Right renal pelvis (tissue), 4 donors: ENCODE measurements around the gene HLA-B. TPM values are rescaled to one million over a fixed set of nuclear protein-coding genes. Genes with fewer than 3 reads are reported as not detected.
"Not testable (repeated sequence)": the region's sequence is repeated elsewhere in the genome, so short reads cannot be mapped to it uniquely, and the experiment has no call there.

Source experiments
- DNase-seq, 4 donors: peaks; one replicate each; pipeline ENCODE4 v3.0.0-alpha.2; 2013; ENCODE audit warnings: low read depth in 4 of 4, low spot score in 3 of 4, missing footprints in 1 of 4
- polyA plus RNA-seq, 4 donors: library from polyadenylated mRNA; unstranded; fragments of 120-200 nt; gene quantifications; one replicate each; pipeline ENCODE4 v1.2.1, GENCODE V29; 2013; ENCODE audit not compliant: insufficient read length in 4 of 4

The HLA-B gene
- 100 to 1,000 TPM; 110 to 214 (median 158) TPM for polyA plus RNA-seq

DNA sequence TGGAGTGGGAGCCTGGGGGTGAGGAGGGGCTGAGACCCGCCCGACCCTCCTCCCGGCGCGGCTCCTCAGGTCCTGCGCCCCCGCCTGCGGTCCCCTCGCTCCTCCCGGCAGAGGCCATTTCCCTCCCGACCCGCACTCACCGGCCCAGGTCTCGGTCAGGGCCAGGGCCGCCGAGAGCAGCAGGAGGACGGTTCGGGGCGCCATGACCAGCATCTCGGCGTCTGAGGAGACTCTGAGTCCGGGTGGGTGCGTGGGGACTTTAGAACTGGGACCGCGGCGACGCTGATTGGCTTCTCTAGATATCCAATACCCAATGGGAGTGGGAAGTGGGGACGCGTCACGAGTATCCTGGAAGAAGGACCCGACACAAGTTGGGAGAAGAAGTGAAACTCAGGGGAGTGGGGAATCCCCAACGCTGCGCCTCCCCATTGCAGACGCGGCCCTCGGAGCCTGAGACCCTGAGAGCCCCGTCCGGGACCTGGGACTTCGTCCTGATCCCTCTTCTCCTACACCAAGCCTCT is at the start of gene HLA-B:
TSS of gene HLA-B (minus strand) at position 234 of the 521 bp plus-strand sequence. CDS start at position 213, 21 bp downstream.
- DNase-seq, result peak; percentile 47 to 79 (median 64)

DNA sequence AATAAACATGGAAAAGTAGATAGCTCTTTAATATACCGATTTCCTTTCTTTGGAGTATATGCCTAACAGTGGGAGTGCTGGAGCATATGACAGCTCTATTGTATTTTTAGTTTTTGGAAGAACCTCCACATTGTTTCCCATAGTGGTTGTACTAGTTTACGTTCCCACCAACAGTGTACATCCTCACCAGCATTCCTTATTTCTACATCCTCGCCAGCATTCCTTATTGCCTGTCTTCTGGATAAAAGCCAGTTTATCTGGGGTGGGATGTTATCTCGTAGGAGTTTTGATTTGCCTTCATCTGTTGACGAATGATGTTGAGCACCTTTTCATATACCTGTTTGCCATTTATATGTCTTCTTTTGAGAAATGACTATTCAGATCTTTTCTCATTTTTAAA is 49.0 kb upstream of the HLA-B start:
- DNase-seq, result no peak

DNA sequence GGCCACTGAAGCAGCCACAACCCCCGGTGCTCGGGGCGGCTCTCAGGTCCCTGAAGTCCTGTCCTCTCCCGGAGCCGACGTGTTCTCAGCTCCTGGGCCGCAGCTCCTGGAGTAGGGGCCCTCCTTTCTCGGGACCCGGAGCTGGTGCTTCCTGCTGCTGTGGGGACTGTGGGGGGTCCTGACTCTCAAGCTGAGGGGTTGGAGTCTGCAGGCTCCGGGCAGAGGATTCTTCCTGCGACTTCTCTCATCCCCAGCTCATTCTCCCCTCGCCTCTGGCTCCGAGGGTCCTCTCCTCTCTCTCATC is 47.0 kb upstream of the HLA-B start:
- DNase-seq, result not testable (repeated sequence)

DNA sequence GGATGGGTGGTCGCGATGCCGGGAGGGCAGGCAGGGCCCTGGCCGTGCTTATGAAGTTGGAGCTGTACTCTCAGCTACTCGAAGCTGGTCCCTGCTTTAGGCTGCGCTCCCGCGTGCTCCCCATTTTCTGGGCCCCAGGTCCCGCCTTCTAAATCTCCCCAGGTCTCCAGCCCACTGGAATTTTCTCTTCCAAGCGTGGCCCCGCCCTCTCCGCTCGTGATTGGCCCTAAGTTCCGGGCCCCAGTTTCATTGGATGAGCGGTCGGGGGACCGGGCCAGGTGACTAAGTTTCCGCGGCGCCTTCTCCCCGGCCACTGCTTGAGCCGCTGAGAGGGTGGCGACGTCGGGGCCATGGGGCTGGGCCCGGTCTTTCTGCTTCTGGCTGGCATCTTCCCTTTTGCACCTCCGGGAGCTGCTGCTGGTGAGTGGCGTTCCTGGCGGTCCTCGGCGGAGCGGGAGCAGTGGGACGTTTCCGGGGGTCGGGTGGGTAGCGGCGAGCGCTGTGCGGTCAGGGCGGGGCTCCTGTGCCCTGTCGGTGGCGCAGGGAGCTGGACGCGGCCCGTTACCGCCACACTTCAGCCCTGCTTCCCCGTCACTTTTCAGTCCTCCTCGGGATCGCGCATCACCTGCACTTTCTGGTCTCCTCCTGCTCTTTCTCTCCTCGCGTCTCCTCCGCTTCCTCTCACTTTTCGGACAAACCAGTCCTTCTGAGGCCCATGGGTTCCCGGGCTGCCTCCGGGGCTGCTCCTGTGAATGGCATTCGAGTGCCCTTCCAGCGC is 46.5 kb upstream of the HLA-B start, which contains the start of gene MICA:
TSS of gene MICA (plus strand) at position 313 of the 778 bp plus-strand sequence. CDS start at position 351, 38 bp downstream.
- peak; percentile 53 to 84 (median 66) for DNase-seq

DNA sequence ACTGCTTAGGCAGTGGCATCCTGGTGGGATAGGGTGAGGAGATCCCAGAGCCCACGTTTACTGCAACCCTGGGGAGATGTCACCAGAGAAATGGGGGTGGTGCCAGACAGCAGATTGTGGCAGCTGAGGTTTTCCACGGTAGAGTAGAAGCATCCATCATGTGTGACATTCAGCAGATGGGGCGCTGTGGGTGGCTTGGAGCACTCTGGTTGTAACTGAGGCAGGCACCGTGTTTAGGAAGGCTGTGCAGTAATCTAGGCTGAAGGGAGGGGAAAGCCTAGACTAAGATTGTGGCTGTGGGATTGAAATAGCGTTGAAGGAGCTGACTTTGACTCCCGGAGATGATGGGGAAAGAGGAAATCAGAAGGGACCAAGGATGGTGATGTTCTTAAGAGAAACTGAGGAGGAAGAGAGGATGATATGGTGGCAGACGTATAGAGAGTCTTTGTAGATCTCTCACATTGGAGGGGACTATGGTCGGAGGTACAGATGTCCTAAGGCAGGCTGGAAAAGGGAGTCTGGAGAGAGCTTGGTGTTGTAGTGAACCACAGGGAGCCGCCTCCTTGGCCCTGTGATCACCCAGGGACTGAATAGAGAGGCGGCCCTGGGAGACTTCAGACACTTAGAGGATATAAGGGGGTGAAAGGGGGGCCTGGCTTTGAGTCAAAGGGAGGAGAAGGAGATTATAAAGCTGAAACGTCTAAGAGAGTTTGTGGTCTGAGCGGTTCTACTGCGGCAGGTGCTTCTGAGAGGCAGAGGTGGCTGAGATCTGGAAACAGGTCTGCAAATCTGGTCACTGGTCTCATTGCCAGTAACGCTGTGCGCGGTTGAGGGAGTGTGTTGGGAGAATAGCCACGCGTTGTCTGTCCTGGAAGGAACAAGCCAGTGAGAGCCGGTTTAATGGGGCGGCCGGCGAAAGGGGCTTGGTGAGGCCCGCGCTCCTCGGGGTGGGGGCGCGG is 45.6 kb upstream of the HLA-B start:
- DNase-seq, result no peak

DNA sequence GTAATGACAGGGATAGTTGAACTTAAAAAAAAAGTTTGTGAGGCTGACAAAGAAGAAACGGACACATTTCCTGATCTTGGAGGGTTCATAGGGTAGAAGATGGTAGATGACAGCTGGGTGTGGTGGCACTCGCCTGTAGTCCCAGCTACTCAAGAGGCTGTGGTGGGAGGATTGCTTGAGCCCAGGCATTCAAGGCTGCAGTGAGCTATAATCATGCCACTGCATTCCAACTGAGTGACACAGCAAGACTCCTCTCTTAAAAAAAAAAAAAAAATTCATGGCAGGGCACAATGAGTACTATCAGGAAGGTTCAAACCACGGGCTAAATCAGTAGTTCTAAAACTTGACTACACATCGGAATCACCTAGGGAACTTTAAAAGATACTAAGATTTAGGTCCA is 44.4 kb upstream of the HLA-B start:
- no peak for DNase-seq

DNA sequence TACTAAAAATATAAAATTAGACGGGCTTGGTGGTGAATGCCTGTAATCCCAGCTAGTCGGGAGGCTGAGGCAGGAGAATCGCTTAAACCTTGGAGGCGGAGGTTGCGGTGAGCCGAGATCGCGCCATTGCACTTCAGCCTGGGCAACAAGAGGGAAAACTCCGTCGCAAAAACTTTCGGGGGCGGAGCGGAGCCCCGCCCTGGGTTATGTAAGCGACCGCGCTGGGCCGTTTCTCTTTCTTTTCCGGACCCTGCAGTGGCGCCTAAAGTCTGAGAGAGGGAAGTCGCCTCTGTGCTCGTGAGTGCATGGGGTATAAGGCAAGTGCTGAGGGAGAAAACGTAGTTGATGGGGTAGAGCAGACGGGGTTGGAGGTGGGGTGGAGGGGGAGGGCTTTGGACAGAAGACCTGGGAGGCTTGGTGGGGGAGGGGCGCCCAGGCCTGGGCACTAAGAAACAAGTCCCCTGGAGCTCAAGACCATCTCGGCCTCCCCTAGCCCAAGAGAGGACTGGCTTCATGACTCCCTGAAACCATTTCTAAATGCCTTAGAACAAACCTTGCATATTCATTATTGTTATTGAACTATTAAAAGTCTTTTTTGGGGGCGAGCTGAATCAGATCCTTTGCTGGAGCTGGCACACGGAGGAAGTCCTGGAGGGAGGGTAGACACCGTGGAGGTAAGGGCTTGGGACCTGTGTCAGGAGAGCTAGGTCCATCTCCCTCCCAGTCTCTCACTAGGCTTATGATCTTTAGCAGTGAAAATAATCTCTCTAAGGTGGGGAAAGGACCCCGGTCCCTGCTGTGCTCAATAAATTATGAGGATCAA is 43.7 kb upstream of the HLA-B start:
- peak in 1 of 4 donors; percentile 26 for DNase-seq

DNA sequence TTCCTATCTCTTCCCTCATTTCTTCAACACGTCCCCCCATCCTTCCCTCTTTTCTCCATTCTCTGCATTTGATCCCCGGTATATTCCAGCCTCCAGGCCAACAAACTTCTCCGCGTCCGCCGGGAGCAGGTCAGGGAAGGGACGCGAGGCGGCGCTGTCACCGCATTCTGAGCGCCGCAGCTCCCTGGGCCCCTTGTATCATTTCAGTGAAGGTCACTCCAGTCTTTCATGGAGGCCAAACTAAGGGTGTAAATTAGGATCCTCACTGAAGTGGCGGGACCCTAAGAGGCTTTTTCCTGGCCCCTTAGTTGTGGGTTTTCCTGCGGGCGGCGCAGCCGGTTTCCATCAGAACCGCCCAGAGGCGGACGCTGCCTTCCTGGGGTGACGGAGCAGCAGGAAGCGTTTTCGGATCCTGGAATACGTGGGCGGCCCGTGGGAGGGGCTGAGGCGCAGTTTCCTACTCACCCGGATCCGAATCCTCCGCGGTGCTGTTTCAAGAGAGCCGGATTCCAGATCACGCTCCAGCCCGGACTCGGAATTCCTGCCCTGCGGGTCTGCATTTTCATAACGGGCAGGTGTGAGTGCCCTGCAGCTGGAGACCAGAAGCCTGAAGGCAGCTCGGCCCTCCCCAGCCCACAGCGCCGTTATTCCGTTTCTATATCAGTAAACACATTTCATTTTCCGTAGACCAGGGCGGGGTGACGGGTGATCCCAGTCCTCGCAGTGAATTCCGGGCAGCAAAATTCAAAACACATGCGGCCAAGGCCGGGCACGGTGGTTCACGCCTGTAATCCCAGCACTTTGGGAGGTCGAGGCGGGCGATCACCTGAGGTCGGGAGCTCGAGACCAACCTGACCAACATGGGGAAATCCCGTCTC is 42.8 kb upstream of the HLA-B start:
- peak; percentile 45 to 81 (median 72) for DNase-seq

DNA sequence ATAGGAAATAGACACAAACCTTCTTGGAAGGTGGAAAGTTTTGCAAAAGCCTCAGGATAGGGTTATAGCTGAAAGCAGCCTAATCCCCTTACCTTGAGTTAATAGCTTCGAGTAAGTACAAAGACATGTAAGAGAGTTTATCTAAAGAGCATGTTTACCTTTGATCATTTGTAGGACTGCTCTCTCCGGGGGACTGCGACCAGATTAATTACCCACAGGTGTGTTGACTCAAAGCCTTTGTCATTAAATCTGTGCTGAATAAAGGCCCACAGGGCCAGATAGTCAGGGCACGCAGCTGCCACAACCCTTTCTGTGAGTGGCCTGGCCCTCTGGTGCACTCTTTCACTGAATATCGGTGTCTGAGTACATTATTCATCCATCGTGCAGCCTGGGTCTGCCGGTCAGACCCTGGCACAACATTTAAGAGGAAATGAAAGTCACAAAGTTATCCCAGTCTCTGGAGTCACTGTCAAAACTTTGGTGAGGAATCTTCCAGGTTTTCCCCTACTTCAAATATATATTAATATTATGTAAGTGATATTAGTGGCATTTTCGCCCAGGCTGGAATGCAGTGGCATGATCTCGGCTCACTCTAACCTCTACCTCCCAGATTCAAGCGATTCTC is 41.0 kb upstream of the HLA-B start:
- DNase-seq, result no peak

DNA sequence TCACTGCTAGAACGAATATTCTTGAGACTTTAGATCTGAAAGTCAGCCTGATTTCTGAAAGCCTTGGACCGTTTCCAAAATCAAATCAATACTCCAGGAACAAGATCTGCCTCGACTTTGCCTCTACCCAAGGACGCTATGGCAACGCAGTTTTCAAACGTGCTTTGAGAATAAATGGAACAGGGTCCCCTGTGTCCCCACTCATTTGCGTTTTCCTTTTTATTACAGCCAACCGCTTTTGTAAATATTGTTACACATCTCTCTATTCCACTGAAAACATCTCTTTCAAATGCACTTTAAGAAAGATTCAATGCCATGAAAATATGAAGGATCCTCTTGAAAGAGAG is 40.1 kb upstream of the HLA-B start:
- not testable (repeated sequence) for DNase-seq

DNA sequence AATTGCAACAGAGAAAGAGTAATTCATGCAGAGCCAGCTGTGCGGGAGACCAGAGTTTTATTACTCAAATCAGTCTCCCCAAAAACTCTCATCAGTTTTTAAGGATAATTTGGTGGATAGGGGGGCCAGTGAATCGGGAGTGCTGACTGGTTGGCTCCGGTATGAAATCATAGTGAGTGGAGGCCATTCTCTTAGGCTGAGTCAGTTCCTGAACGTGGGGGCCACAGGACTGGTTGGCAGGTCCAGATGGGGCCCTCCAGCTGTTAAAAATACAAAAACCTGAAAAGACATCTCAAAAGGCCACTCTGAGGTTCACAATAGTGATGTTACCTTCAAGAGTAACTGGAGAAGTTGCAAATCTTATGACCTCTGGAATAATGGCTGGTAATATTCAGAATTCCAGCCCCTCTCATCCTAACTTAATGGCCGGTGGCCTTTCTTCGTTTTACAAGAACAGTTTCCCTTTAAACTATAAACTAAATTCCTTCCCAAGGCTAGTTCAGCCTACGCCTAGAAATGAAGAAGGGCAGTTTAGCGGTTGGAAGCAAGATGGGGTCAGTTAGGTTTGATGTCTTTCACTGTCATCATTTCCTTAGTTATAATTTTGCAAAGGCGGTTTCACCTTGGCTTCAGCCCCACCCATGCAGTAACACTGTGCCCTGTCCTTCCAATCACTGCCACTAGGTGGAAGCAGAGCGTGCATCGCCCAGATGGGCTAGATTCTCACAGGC is 39.6 kb upstream of the HLA-B start:
- DNase-seq, result peak in 2 of 4 donors; percentile 60 to 69

DNA sequence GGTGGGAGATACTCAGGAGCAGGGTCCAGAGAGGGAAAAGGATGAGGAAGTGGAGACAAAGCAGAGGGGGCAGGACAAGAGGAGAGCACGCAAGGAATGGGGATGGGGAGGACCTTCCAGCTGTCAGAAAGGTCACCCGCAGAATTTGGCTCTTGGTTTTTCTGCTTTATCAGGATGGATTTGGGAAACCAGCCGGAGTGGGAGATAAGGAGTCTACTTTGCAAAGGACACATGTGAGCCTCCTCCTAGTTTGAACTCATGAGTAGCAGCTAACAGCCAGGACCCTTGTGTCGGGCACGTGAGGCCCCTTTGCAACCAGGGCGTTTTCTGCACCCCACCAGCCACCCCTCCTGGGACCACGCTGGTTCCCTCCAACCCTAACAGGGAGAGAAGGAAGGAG is 38.9 kb upstream of the HLA-B start:
- no peak for DNase-seq

DNA sequence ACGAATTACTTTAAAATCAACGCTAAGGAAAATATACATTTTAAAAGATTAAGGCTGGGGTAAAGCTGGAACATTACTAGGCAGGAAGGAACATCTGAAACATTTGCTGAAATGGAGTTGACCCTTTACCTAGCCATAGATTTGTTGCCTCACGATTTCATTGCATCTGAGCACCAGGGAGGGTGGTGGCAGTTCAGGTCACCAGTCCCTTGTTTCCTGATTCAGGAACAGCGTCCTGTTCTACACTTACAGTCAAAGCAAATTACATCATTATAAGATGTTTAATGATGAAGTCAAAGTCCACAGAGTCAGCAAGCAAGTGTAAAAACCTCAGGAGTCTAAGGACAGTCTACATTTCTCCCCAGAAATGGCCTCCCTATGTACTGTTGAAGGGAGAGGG is 37.4 kb upstream of the HLA-B start:
- DNase-seq, result no peak

DNA sequence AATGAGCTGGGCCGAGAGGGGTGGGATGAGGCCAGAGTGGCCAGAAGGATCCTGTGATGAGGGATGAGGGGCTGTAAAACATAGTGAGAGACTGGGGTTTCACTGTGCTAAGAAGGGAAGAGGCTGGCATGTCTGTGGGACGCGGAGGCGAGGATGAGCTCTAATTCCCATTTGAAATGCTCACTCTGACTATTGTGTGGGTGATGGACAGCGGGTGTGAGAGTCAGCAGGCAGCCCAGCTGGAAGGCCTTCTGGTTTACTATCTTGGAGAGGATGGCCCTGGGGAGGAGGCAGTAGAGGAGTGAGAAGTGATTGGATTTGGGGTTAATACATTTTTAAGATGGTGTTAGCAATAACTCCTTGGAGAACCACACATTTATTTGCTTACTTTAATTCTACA is 37.0 kb upstream of the HLA-B start:
- no peak for DNase-seq

DNA sequence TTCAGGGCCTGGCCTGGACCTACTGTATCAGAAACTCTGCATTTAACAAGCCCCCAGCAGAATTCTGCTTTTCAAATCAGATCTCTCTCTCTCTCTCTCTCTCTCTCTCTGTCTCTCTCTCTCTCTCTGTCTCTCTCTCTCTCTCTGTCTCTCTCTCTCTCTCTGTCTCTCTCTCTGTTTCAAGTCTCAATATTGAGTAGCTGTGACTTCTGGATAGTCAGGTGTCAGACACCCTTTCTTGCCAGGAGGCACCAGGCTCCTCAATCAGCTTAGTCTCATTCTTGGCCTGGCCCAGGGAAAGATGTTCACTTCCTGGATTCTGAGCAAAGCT is 32.8 kb upstream of the HLA-B start:
- not testable (repeated sequence) for DNase-seq

DNA sequence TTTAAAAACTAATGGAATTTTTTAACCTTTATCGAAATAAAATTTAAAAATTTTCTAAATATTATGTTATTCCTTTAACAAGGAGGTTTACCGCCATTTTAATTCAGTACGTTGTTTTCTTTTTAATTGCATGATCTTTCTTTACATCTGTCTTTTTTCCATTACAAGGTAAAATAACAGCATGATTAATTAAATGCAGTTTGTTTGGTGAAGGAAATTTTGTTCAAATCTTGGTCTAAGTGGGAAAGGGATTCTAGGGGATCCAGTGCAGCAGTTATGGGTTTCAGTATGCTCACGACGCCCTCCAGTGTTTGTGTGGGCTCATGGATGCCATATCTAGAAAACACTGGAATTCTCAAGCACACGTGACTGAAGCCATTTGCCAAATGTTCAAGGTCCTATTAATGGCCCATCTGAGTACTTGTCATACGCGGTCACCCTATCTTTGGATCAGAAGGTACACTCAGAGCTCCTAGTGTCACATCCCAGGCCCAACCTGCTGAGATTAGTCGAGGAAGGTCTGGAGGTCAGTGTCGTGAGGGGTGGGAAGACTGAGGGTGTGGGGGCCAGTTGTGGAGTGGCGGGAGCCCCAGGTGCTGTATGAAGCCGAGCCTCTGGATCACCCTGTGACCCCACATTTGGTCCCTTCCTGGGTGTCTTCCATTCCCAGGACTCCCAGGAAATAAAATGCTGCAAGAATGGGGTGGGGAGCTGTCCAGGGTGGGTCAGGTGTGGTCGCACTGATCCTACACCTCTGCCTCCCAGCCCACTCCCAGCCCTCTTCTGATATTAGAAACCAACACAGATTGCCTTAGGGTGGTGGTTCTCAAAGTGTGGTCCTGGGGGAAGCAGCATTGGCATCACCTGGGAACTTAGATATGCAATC is 32.2 kb upstream of the HLA-B start:
- DNase-seq, result not testable (repeated sequence)

DNA sequence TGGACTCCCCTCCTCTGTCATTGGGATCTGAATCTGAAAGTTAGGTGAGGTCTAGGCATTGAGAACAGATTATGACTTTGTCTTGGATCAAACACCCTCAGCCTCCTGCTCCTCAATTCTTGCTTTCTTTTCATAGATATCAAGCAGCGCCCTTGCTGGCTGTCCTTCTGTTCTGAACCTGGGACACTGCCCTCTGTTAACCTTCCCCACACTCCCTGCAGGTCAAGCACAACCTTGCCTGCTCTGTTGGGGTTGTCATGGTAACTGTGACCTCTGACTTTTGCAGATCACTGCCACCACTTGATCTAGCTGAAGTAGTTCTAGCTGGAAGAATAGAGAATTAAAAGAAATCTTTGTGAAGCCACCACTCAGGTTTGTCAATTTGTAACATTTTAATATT is 30.0 kb upstream of the HLA-B start:
- no peak for DNase-seq

DNA sequence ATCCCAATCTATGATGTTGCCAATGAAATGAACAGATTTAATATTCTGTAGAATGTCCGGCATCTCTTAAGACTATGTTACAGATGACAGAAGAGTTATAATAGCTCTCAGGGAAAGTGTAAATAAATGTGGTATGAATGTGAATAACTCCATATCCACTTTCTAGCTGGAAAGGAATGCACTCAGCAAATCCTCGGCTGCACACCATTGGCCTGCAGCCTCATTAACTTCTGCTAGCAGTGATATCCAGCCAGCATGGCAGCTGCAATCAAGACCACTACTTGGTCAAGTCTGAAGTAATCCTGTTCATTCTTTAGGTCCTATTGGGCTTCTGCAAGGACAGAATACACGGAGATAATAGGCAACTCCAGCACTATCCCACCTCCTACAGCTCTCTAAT is 29.1 kb upstream of the HLA-B start:
- no peak for DNase-seq
